SKM-1 (cell line): Measurements from ENCODE around the gene NBAS.

Source experiments
- DNase-seq: peaks from one replicate; lab custom pipeline; 2025; ENCODE audit not compliant: unreplicated experiment; lab: John Stamatoyannopoulos, UW

Gene NBAS

GRCh38 chr2:15180379-15180778 lies 380.8 kb downstream of the NBAS start:
- no peak for DNase-seq

GRCh38 chr2:15178946-15179345 lies 382.2 kb downstream of the NBAS start:
- DNase-seq = no peak

GRCh38 chr2:15177103-15177502 lies 384.0 kb downstream of the NBAS start:
- no peak for DNase-seq

- DNase-seq = no peak
Observed at GRCh38 chr2:15176604-15177003, 384.5 kb downstream of the NBAS start.

GRCh38 chr2:15174567-15174966 lies 386.6 kb downstream of the NBAS start:
- DNase-seq = no peak

GRCh38 chr2:15173501-15173900 lies 387.6 kb downstream of the NBAS start:
- no peak for DNase-seq

GRCh38 chr2:15172825-15173224 lies 388.3 kb downstream of the NBAS start:
- DNase-seq = no peak

- DNase-seq = no peak
Observed at GRCh38 chr2:15170070-15170775, 390.9 kb downstream of the NBAS start.

GRCh38 chr2:15169326-15170069 lies 391.6 kb downstream of the NBAS start:
- DNase-seq = no peak

- DNase-seq = no peak
Observed at GRCh38 chr2:15168116-15168515, 393.0 kb downstream of the NBAS start.

GRCh38 chr2:15166878-15167277 lies 394.3 kb downstream of the NBAS start:
- DNase-seq = no peak

GRCh38 chr2:15163326-15163725 lies 397.8 kb downstream of the NBAS start:
- DNase-seq = no peak

GRCh38 chr2:15162620-15163019 lies 398.5 kb downstream of the NBAS start:
- no peak for DNase-seq

GRCh38 chr2:15160201-15160991 lies 400.7 kb downstream of the NBAS start:
- DNase-seq = no peak

GRCh38 chr2:15159751-15160177 lies 401.4 kb downstream of the NBAS start:
- peak; percentile 26 for DNase-seq

- DNase-seq = no peak
Observed at GRCh38 chr2:15159206-15159605, 401.9 kb downstream of the NBAS start.

- no peak for DNase-seq
Observed at GRCh38 chr2:15158532-15158931, 402.6 kb downstream of the NBAS start.

GRCh38 chr2:15158100-15158499 lies 403.0 kb downstream of the NBAS start:
- no peak for DNase-seq

GRCh38 chr2:15155959-15156574 lies 405.1 kb downstream of the NBAS start:
- no peak for DNase-seq

- no peak for DNase-seq
Observed at GRCh38 chr2:15154297-15154696, 406.8 kb downstream of the NBAS start.

- no peak for DNase-seq
Observed at GRCh38 chr2:15152382-15152781, 408.8 kb downstream of the NBAS start.
